Measurements from ENCODE around the gene BANK1.

- no peak for TF ChIP-seq ZNF274 (IDR thresholded peaks at IDR 0.05; ENCODE audit: low read depth, low read length)
- TF ChIP-seq YY1 (IDR thresholded peaks at IDR 0.05; ENCODE audit: insufficient read depth, insufficient read length) = no peak
Measured at GRCh38 chr4:101948951-101949350, 158.4 kb downstream of the BANK1 start.

Data from NT2/D1 (cell line).